Measurements from ENCODE around the gene VWA8. TPM values are rescaled to one million over a fixed set of nuclear protein-coding genes. Genes with fewer than 3 reads are reported as not detected.
"Not testable (repeated sequence)": the region's sequence is repeated elsewhere in the genome, so short reads cannot be mapped to it uniquely, and the experiment has no call there.

The VWA8 gene
- total RNA-seq, 1 experiment from 2014 or later: 8.4 TPM

GRCh38 chr13:41854758-41855157, 106.2 kb downstream of the VWA8 start:
- DNase-seq (ENCODE audit: low read depth): no peak

- no peak for DNase-seq (ENCODE audit: low read depth)
These were observed 109.6 kb downstream of the VWA8 start for GRCh38 chr13:41851351-41851750.

GRCh38 chr13:41848435-41849255, 112.3 kb downstream of the VWA8 start:
- DNase-seq (ENCODE audit: low read depth): peak; percentile 43

GRCh38 chr13:41847216-41847615, 113.7 kb downstream of the VWA8 start:
- no peak for DNase-seq (ENCODE audit: low read depth)

- no peak for DNase-seq (ENCODE audit: low read depth)
These were observed 118.8 kb downstream of the VWA8 start for GRCh38 chr13:41842036-41842620.

GRCh38 chr13:41837629-41838028, 123.3 kb downstream of the VWA8 start:
- DNase-seq (ENCODE audit: low read depth): peak; percentile 24

GRCh38 chr13:41835871-41836270, 125.0 kb downstream of the VWA8 start:
- no peak for DNase-seq (ENCODE audit: low read depth)

- not testable (repeated sequence) for DNase-seq (ENCODE audit: low read depth)
These were observed 126.2 kb downstream of the VWA8 start for GRCh38 chr13:41834697-41835096.

GRCh38 chr13:41833831-41834230, 127.1 kb downstream of the VWA8 start:
- no peak for DNase-seq (ENCODE audit: low read depth)

GRCh38 chr13:41833201-41833600, 127.7 kb downstream of the VWA8 start:
- DNase-seq (ENCODE audit: low read depth): no peak

- DNase-seq (ENCODE audit: low read depth): peak; percentile 96
These were observed 133.2 kb downstream of the VWA8 start for GRCh38 chr13:41827507-41828213.

GRCh38 chr13:41825691-41826090, 135.2 kb downstream of the VWA8 start:
- no peak for DNase-seq (ENCODE audit: low read depth)

GRCh38 chr13:41823476-41823875, 137.4 kb downstream of the VWA8 start:
- DNase-seq (ENCODE audit: low read depth): no peak

GRCh38 chr13:41822560-41822959, 138.3 kb downstream of the VWA8 start:
- no peak for DNase-seq (ENCODE audit: low read depth)

- DNase-seq (ENCODE audit: low read depth): no peak
These were observed 139.7 kb downstream of the VWA8 start for GRCh38 chr13:41821238-41821594.

GRCh38 chr13:41820581-41821237, 140.2 kb downstream of the VWA8 start:
- DNase-seq (ENCODE audit: low read depth): no peak

- DNase-seq (ENCODE audit: low read depth): no peak
These were observed 144.9 kb downstream of the VWA8 start for GRCh38 chr13:41816057-41816456.

- DNase-seq (ENCODE audit: low read depth): peak; percentile 55
These were observed 147.5 kb downstream of the VWA8 start for GRCh38 chr13:41813426-41813825.

GRCh38 chr13:41812851-41813250, 148.1 kb downstream of the VWA8 start:
- peak; percentile 35 for DNase-seq (ENCODE audit: low read depth)

GRCh38 chr13:41812237-41812636, 148.7 kb downstream of the VWA8 start:
- no peak for DNase-seq (ENCODE audit: low read depth)

- DNase-seq (ENCODE audit: low read depth): no peak
These were observed 149.3 kb downstream of the VWA8 start for GRCh38 chr13:41811588-41812021.

- DNase-seq (ENCODE audit: low read depth): no peak
These were observed 150.9 kb downstream of the VWA8 start for GRCh38 chr13:41809962-41810361.

All from LHCN-M2 (cell line).